GM21825 (cell line): ENCODE measurements around the gene PDE7B.

Source experiments
- ATAC-seq: cut with Tn5 transposase; IDR thresholded peaks from one replicate; pipeline ENCODE4 v1.9.1; 2021; ENCODE audit warnings: mild to moderate bottlenecking, moderate library complexity; ENCODE audit not compliant: unreplicated experiment

PDE7B gene

GRCh38 chr6:136226027-136226673 lies 374.6 kb downstream of the PDE7B start:
- no peak for ATAC-seq

GRCh38 chr6:136226674-136227377 lies 375.3 kb downstream of the PDE7B start:
- ATAC-seq, result no peak

GRCh38 chr6:136228814-136229213 lies 377.3 kb downstream of the PDE7B start:
- peak; percentile 53 for ATAC-seq

GRCh38 chr6:136230219-136230853 lies 378.8 kb downstream of the PDE7B start:
- no peak for ATAC-seq

GRCh38 chr6:136232701-136233100 lies 381.2 kb downstream of the PDE7B start:
- no peak for ATAC-seq

GRCh38 chr6:136235233-136235564 lies 383.7 kb downstream of the PDE7B start:
- no peak for ATAC-seq

- no peak for ATAC-seq
These were observed 385.2 kb downstream of the PDE7B start for GRCh38 chr6:136236466-136237293.

- ATAC-seq, result no peak
These were observed 392.6 kb downstream of the PDE7B start for GRCh38 chr6:136244061-136244616.
